Sigmoid colon (tissue), 4 donors: Measurements from ENCODE around the gene FHOD3.

ENCODE experiments used
- CTCF ChIP-seq, 4 experiments: fragments of 450-650 bp in 3 of 4; fragments of 200-600 bp in 1 of 4; IDR thresholded peaks; one replicate each; pipeline ENCODE4 v1.5.1; 2016 to 2019; ENCODE audit warnings: antibody characterized with exemption in 4 of 4, mild to moderate bottlenecking in 3 of 4, moderate library complexity in 2 of 4
- POLR2AphosphoS5 ChIP-seq, 4 donors: sonication (generic); formaldehyde crosslinking; IDR thresholded peaks; one replicate each; pipeline ENCODE4 v1.6.1; 2017; ENCODE audit warnings: antibody characterized with exemption in 4 of 4

- TF ChIP-seq CTCF (IDR thresholded peaks at IDR 0.05) = no peak
- TF ChIP-seq POLR2AphosphoS5 (IDR thresholded peaks at IDR 0.05) = no peak
Observed at GRCh38 chr18:36597636-36598035, 300.1 kb downstream of the FHOD3 start.
